H9 (cell line): ENCODE results near the gene RNF217. TPM values are rescaled to one million over a fixed set of nuclear protein-coding genes. Genes with fewer than 3 reads are reported as not detected.

Experiments
- DNase-seq: peaks from one replicate; pipeline ENCODE4 v3.0.0-alpha.2; 2017
- H2AFZ ChIP-seq: one replicate; pipeline ENCODE4 v1.6.1; 2013; ENCODE audit warnings: mild to moderate bottlenecking, low read length, control low read depth, moderate library complexity
- H2AK5ac ChIP-seq: 2 replicates; pipeline ENCODE4 v1.6.1; 2013; ENCODE audit warnings: low read length, control low read depth, mixed read lengths; ENCODE audit not compliant: insufficient read length
- H2BK120ac ChIP-seq: one replicate; pipeline ENCODE4 v1.6.1; 2013; ENCODE audit warnings: low read depth, mild to moderate bottlenecking, low read length, control low read depth, inconsistent platforms; ENCODE audit not compliant: poor library complexity, severe bottlenecking
- H2BK12ac ChIP-seq: 2 replicates; pipeline ENCODE4 v1.6.1; 2013; ENCODE audit warnings: low read length, control low read depth, mixed read lengths, low read depth; ENCODE audit not compliant: insufficient read length
- H2BK15ac ChIP-seq: 2 replicates; pipeline ENCODE4 v1.6.1; 2013; ENCODE audit warnings: low read depth, low read length, control low read depth
- H2BK20ac ChIP-seq: one replicate; pipeline ENCODE4 v1.6.1; 2013; ENCODE audit warnings: low read depth, mild to moderate bottlenecking, low read length, control low read depth, inconsistent platforms; ENCODE audit not compliant: poor library complexity, severe bottlenecking
- H2BK5ac ChIP-seq: 2 replicates; pipeline ENCODE4 v1.6.1; 2013; ENCODE audit warnings: low read length, control low read depth, mixed read lengths; ENCODE audit not compliant: insufficient read length
- H3K14ac ChIP-seq: 2 replicates; pipeline ENCODE4 v1.6.1; 2013; ENCODE audit warnings: low read length, control low read depth; ENCODE audit not compliant: insufficient read depth
- H3K18ac ChIP-seq: 2 replicates; pipeline ENCODE4 v1.6.1; 2013; ENCODE audit warnings: low read depth, mild to moderate bottlenecking, mixed read lengths, low read length, control low read depth; ENCODE audit not compliant: insufficient read length
- H3K23ac ChIP-seq: 2 replicates; pipeline ENCODE4 v1.6.1; 2013; ENCODE audit warnings: low read length, control low read depth, mixed read lengths, low read depth; ENCODE audit not compliant: insufficient read length
- H3K23me2 ChIP-seq: 2 replicates; pipeline ENCODE4 v1.6.1; 2013; ENCODE audit warnings: low read depth, mild to moderate bottlenecking, mixed read lengths, low read length, control low read depth; ENCODE audit not compliant: insufficient read length, poor library complexity, severe bottlenecking
- H3K27ac ChIP-seq: 2 replicates; pipeline ENCODE4 v1.5.1; 2013; ENCODE audit warnings: low read length, control low read depth, mixed read lengths, low read depth; ENCODE audit not compliant: insufficient read length
- H3K27me3 ChIP-seq: 2 replicates; pipeline ENCODE4 v1.6.1; 2013; ENCODE audit warnings: low read length, control low read depth, inconsistent platforms; ENCODE audit not compliant: insufficient read depth
- H3K4ac ChIP-seq: 2 replicates; pipeline ENCODE4 v1.6.1; 2013; ENCODE audit warnings: low read depth, mild to moderate bottlenecking, control low read depth, inconsistent platforms, low read length, moderate library complexity
- H3K4me1 ChIP-seq: 2 replicates; pipeline ENCODE4 v1.6.1; 2013; ENCODE audit warnings: low read length, control low read depth, inconsistent platforms; ENCODE audit not compliant: insufficient read depth
- H3K4me2 ChIP-seq: 2 replicates; pipeline ENCODE4 v1.6.1; 2013; ENCODE audit warnings: low read length, control low read depth, mixed read lengths; ENCODE audit not compliant: insufficient read length, insufficient read depth
- H3K56ac ChIP-seq: 2 replicates; pipeline ENCODE4 v1.6.1; 2013; ENCODE audit warnings: low read depth, mild to moderate bottlenecking, mixed read lengths, low read length, control low read depth; ENCODE audit not compliant: insufficient read length
- H3K79me1 ChIP-seq: 2 replicates; pipeline ENCODE4 v1.6.1; 2013; ENCODE audit warnings: low read depth, mild to moderate bottlenecking, moderate library complexity, low read length, control low read depth, inconsistent platforms; ENCODE audit not compliant: insufficient read depth, poor library complexity, severe bottlenecking
- H3K79me2 ChIP-seq: 2 replicates; pipeline ENCODE4 v1.6.1; 2013; ENCODE audit warnings: low read length, control low read depth, inconsistent platforms; ENCODE audit not compliant: insufficient read depth
- H3K9ac ChIP-seq: 2 replicates; pipeline ENCODE4 v1.6.1; 2013; ENCODE audit warnings: low read length, control low read depth, mixed read lengths; ENCODE audit not compliant: insufficient read length; ENCODE audit errors: extremely low read depth
- H3K9me3 ChIP-seq: one replicate; pipeline ENCODE4 v1.6.1; 2013; ENCODE audit warnings: low read depth, low read length, inconsistent platforms; ENCODE audit not compliant: control insufficient read depth
- H3T11ph ChIP-seq: one replicate; pipeline ENCODE4 v1.6.1; 2013; ENCODE audit warnings: mild to moderate bottlenecking, low read length, control low read depth, inconsistent platforms
- H4K20me1 ChIP-seq: one replicate; pipeline ENCODE4 v1.6.1; 2013; ENCODE audit not compliant: control insufficient read depth, insufficient read length, insufficient read depth
- H4K5ac ChIP-seq: 2 replicates; pipeline ENCODE4 v1.6.1; 2013; ENCODE audit warnings: low read depth, mild to moderate bottlenecking, mixed read lengths, low read length, control low read depth; ENCODE audit not compliant: insufficient read length
- H4K8ac ChIP-seq: replicated peaks from 2 replicates; pipeline ENCODE4 v1.6.1; 2013; ENCODE audit warnings: low read length, control low read depth, mixed read lengths, low read depth; ENCODE audit not compliant: insufficient read length
- H4K91ac ChIP-seq: 2 replicates; pipeline ENCODE4 v1.6.1; 2013; ENCODE audit warnings: low read depth, mild to moderate bottlenecking, moderate library complexity, mixed read lengths, low read length, control low read depth; ENCODE audit not compliant: insufficient read length
- H3K27ac Mint-ChIP-seq, 3 experiments: 2 replicates in 2 of 3; 3 replicates in 1 of 3; pipeline ENCODE4 v1.8.0; 2020 to 2021; ENCODE audit warnings: mixed read lengths in 3 of 3, mild to moderate bottlenecking in 1 of 3, moderate library complexity in 1 of 3
- H3K27me3 Mint-ChIP-seq: 2 replicates; pipeline ENCODE4 v1.8.0; 2021; ENCODE audit warnings: low read depth, mild to moderate bottlenecking, moderate library complexity, mixed read lengths
- H3K36me3 Mint-ChIP-seq, 3 experiments: 2 replicates in 2 of 3; 3 replicates in 1 of 3; pipeline ENCODE4 v1.8.0; 2020 to 2021; ENCODE audit warnings: low read depth in 3 of 3, mixed read lengths in 3 of 3; ENCODE audit not compliant: insufficient read depth in 1 of 3
- H3K4me1 Mint-ChIP-seq, 2 experiments: 2 replicates each; pipeline ENCODE4 v1.8.0; 2020; ENCODE audit warnings: mixed read lengths in 2 of 2
- H3K4me3 Mint-ChIP-seq, 2 experiments: 2 replicates in 1 of 2; 3 replicates in 1 of 2; pipeline ENCODE4 v1.8.0; 2020 to 2021; ENCODE audit warnings: mild to moderate bottlenecking in 2 of 2, mixed read lengths in 2 of 2, moderate library complexity in 1 of 2
- H3K9me3 Mint-ChIP-seq, 2 experiments: 2 replicates in 1 of 2; 3 replicates in 1 of 2; pipeline ENCODE4 v1.8.0; 2020; ENCODE audit warnings: mild to moderate bottlenecking in 2 of 2, mixed read lengths in 2 of 2, moderate library complexity in 1 of 2
- WGBS: extraction: QIAGEN DNeasy Blood & Tissue Kit; methylation state at CpG from one replicate; pipeline ENCODE4 v1.1.7; 2013; ENCODE audit warnings: missing lambda C conversion rate, low lambda C conversion rate, mixed read lengths; ENCODE audit not compliant: insufficient read length; ENCODE audit errors: extremely low coverage; 5-methylcytosine and 5-hydroxymethylcytosine counted together
- total RNA-seq: library from RNA; stranded (reverse); gene quantifications from 2 replicates; pipeline ENCODE4 v1.2.1, GENCODE V29; 2021
- TF ChIP-seq, protein P1 (sequence below): fragments of 200-600 bp; sonication (generic); conservative IDR thresholded peaks from 3 replicates; pipeline ENCODE4 v1.8.0; 2021; ENCODE audit warnings: antibody characterized with exemption, mild to moderate bottlenecking

Gene RNF217
- total RNA-seq, 1 experiment from 2014 or later, result 9.6 TPM

DNA sequence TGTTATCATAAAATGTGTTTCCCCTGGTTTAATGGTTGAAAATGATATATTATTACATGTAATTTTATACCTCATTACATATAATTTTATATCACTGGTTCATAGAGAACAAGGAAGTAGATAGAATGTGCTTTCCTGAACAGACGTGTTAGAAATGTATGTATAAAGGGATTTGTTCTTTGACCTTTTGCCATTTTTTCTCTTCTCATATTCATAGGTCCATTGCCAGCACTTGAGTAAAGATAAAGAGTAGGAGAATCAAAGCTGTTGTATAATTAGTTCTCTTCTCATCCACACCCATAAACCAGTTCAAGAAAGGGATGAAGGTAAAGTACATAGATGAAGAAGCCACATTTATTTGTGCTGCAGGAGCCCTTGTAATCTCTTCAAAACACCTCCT, 46.7 kb downstream of the RNF217 start:
- 0 out of 7 replicates have a peak overlapping the region, but pooled peaks of 1 of the 3 experiments have one; percentile 50 for H3K27ac Mint-ChIP-seq
- no peak overlapping the region for H3T11ph ChIP-seq
- no peaks in the 10 kb centered on the region for H3K79me1 ChIP-seq
- no peaks in the 10 kb centered on the region for H3K79me2 ChIP-seq
- no peak overlapping the region for H3K4me3 Mint-ChIP-seq
- H3K4me1 Mint-ChIP-seq, result peaks cover 3 to 5% of the 10 kb centered on the region in 2 experiments
- no peaks in the 10 kb centered on the region for H3K27me3 ChIP-seq
- TF ChIP-seq, protein P1, sequence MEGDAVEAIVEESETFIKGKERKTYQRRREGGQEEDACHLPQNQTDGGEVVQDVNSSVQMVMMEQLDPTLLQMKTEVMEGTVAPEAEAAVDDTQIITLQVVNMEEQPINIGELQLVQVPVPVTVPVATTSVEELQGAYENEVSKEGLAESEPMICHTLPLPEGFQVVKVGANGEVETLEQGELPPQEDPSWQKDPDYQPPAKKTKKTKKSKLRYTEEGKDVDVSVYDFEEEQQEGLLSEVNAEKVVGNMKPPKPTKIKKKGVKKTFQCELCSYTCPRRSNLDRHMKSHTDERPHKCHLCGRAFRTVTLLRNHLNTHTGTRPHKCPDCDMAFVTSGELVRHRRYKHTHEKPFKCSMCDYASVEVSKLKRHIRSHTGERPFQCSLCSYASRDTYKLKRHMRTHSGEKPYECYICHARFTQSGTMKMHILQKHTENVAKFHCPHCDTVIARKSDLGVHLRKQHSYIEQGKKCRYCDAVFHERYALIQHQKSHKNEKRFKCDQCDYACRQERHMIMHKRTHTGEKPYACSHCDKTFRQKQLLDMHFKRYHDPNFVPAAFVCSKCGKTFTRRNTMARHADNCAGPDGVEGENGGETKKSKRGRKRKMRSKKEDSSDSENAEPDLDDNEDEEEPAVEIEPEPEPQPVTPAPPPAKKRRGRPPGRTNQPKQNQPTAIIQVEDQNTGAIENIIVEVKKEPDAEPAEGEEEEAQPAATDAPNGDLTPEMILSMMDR, result no peak
- no peak overlapping the region for H2BK12ac ChIP-seq
- no CpG with 5 or more reads among the region's 1 CpG for WGBS
- no peak overlapping the region for H3K18ac ChIP-seq
- H2BK20ac ChIP-seq, result no peak overlapping the region
- DNase-seq, result no peak
- no peak overlapping the region for H2AFZ ChIP-seq
- H2AK5ac ChIP-seq, result no peak overlapping the region
- no peak overlapping the region for H4K8ac ChIP-seq
- H3K56ac ChIP-seq, result no peak overlapping the region
- H3K4me1 ChIP-seq, result no peaks in the 10 kb centered on the region
- no peak overlapping the region for H2BK5ac ChIP-seq
- H3K9ac ChIP-seq, result no peak overlapping the region
- H3K9me3 Mint-ChIP-seq, result peaks cover 0 to 6% of the 10 kb centered on the region in 2 experiments; a peak in 2 of 5 replicates
- H4K5ac ChIP-seq, result no peak overlapping the region
- H3K23ac ChIP-seq, result no peak overlapping the region
- no peak overlapping the region for H3K14ac ChIP-seq
- no peak overlapping the region for H2BK120ac ChIP-seq
- H3K23me2 ChIP-seq, result no peaks in the 10 kb centered on the region
- H2BK15ac ChIP-seq, result no peak overlapping the region
- no peaks in the 10 kb centered on the region for H4K20me1 ChIP-seq
- no peaks in the 10 kb centered on the region for H3K9me3 ChIP-seq
- no peak overlapping the region for H3K4me2 ChIP-seq
- H3K27ac ChIP-seq, result no peak overlapping the region
- no peak overlapping the region for H4K91ac ChIP-seq
- no peak overlapping the region for H3K4ac ChIP-seq
- no peaks in the 10 kb centered on the region for H3K27me3 Mint-ChIP-seq
- H3K36me3 Mint-ChIP-seq, result peaks cover 0 to 5% (median 2%) of the 10 kb centered on the region in 3 experiments; a peak in 2 of 7 replicates
